H1 (cell line): ENCODE data around the gene RASL11B. TPM values are rescaled to one million over a fixed set of nuclear protein-coding genes. Genes with fewer than 3 reads are reported as not detected.

Source experiments
- RAD21 ChIP-seq, 2 experiments: IDR thresholded peaks in 1 of 2; conservative IDR thresholded peaks in 1 of 2; 2 replicates each; pipeline ENCODE4 v1.6.1; 2011; ENCODE audit warnings: low read depth in 2 of 2, low read length in 2 of 2, improper control_type of control experiment in 1 of 2, inconsistent platforms in 1 of 2, mild to moderate bottlenecking in 1 of 2, moderate library complexity in 1 of 2
- SP2 ChIP-seq: IDR thresholded peaks from 2 replicates; pipeline ENCODE4 v1.6.1; 2012; ENCODE audit warnings: mild to moderate bottlenecking, low read length, inconsistent platforms
- polyA plus RNA-seq, 7 experiments: library from polyadenylated mRNA; depleted of rRNA in 3 of 7; stranded (reverse) in 5 of 7; unstranded in 2 of 7; fragments of >200 nt in 5 of 7; fragments of 200-250 nt in 2 of 7; gene quantifications; 1 replicate in 5 of 7; 2 replicates in 1 of 7; 4 replicates in 1 of 7; pipeline versions ENCODE4 v1.2.1 to v1.2.3, GENCODE V29; 2011 to 2013; ENCODE audit warnings: missing spikeins in 2 of 7, mixed read lengths in 2 of 7
- total RNA-seq: library from RNA; stranded (reverse); fragmentation: NEBNext Ultra II Directional; extraction: Animal tissue kit (Norgen Biotek cat#: 25700); gene quantifications from 2 replicates; pipeline ENCODE4 v1.2.1, GENCODE V29; 2021
- TF ChIP-seq, protein P1 (sequence below): fragments of 300-600 bp; sonication (generic); IDR thresholded peaks from 2 replicates; pipeline ENCODE4 v1.7.1; 2012; ENCODE audit warnings: low read length, moderate library complexity, mild to moderate bottlenecking, inconsistent platforms; ENCODE audit not compliant: insufficient replicate concordance

RASL11B gene
- total and polyA plus RNA-seq, 2 of the 8 experiments (the other 6 are each of a cell fraction or from before 2014, with no cell fraction given), result 49.8 to 75.5 TPM

- TF ChIP-seq, protein P1, sequence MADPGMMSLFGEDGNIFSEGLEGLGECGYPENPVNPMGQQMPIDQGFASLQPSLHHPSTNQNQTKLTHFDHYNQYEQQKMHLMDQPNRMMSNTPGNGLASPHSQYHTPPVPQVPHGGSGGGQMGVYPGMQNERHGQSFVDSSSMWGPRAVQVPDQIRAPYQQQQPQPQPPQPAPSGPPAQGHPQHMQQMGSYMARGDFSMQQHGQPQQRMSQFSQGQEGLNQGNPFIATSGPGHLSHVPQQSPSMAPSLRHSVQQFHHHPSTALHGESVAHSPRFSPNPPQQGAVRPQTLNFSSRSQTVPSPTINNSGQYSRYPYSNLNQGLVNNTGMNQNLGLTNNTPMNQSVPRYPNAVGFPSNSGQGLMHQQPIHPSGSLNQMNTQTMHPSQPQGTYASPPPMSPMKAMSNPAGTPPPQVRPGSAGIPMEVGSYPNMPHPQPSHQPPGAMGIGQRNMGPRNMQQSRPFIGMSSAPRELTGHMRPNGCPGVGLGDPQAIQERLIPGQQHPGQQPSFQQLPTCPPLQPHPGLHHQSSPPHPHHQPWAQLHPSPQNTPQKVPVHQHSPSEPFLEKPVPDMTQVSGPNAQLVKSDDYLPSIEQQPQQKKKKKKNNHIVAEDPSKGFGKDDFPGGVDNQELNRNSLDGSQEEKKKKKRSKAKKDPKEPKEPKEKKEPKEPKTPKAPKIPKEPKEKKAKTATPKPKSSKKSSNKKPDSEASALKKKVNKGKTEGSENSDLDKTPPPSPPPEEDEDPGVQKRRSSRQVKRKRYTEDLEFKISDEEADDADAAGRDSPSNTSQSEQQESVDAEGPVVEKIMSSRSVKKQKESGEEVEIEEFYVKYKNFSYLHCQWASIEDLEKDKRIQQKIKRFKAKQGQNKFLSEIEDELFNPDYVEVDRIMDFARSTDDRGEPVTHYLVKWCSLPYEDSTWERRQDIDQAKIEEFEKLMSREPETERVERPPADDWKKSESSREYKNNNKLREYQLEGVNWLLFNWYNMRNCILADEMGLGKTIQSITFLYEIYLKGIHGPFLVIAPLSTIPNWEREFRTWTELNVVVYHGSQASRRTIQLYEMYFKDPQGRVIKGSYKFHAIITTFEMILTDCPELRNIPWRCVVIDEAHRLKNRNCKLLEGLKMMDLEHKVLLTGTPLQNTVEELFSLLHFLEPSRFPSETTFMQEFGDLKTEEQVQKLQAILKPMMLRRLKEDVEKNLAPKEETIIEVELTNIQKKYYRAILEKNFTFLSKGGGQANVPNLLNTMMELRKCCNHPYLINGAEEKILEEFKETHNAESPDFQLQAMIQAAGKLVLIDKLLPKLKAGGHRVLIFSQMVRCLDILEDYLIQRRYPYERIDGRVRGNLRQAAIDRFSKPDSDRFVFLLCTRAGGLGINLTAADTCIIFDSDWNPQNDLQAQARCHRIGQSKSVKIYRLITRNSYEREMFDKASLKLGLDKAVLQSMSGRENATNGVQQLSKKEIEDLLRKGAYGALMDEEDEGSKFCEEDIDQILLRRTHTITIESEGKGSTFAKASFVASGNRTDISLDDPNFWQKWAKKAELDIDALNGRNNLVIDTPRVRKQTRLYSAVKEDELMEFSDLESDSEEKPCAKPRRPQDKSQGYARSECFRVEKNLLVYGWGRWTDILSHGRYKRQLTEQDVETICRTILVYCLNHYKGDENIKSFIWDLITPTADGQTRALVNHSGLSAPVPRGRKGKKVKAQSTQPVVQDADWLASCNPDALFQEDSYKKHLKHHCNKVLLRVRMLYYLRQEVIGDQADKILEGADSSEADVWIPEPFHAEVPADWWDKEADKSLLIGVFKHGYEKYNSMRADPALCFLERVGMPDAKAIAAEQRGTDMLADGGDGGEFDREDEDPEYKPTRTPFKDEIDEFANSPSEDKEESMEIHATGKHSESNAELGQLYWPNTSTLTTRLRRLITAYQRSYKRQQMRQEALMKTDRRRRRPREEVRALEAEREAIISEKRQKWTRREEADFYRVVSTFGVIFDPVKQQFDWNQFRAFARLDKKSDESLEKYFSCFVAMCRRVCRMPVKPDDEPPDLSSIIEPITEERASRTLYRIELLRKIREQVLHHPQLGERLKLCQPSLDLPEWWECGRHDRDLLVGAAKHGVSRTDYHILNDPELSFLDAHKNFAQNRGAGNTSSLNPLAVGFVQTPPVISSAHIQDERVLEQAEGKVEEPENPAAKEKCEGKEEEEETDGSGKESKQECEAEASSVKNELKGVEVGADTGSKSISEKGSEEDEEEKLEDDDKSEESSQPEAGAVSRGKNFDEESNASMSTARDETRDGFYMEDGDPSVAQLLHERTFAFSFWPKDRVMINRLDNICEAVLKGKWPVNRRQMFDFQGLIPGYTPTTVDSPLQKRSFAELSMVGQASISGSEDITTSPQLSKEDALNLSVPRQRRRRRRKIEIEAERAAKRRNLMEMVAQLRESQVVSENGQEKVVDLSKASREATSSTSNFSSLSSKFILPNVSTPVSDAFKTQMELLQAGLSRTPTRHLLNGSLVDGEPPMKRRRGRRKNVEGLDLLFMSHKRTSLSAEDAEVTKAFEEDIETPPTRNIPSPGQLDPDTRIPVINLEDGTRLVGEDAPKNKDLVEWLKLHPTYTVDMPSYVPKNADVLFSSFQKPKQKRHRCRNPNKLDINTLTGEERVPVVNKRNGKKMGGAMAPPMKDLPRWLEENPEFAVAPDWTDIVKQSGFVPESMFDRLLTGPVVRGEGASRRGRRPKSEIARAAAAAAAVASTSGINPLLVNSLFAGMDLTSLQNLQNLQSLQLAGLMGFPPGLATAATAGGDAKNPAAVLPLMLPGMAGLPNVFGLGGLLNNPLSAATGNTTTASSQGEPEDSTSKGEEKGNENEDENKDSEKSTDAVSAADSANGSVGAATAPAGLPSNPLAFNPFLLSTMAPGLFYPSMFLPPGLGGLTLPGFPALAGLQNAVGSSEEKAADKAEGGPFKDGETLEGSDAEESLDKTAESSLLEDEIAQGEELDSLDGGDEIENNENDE, result no peak
- TF ChIP-seq RAD21 (IDR thresholded peaks at IDR 0.05 in 1 of 2, conservative IDR thresholded peaks at IDR 0.05 in 1 of 2; ENCODE audit: low read depth in 2 of 2, low read length in 2 of 2), result no peak
- no peak for TF ChIP-seq SP2
- TF ChIP-seq, all 59 proteins: peak for 0
Observed at GRCh38 chr4:52850406-52851124, 11.6 kb upstream of the RASL11B start (continued).
